ENCODE measurements around the gene HOGA1. TPM values are rescaled to one million over a fixed set of nuclear protein-coding genes. Genes with fewer than 3 reads are reported as not detected.

Gene HOGA1
- total RNA-seq, 1 experiment from 2014 or later, result 0.08 TPM

GRCh38 chr10:97582169-97582568, 2.0 kb upstream of the HOGA1 start:
- H3K4me3 ChIP-seq (ENCODE audit: low read depth in 2 of 2, low read length in 2 of 2), result no peak overlapping the region
- intact Hi-C loops (cut with micrococcal nuclease; ENCODE audit: unreplicated experiment) (no loop called here), in situ Hi-C loops (cut with HindIII; ENCODE audit: low pct_unique_long_range_greater_than_20kb, low sequenced_read_pairs) (no loop called here)
- peaks cover 13% of the 10 kb centered on the region for H3K4me1 ChIP-seq (ENCODE audit: control insufficient read depth, insufficient read depth, low read length)
- CTCF ChIA-PET, result no interaction called here
- TF ChIP-seq REST (IDR thresholded peaks at IDR 0.05; ENCODE audit: insufficient read depth in 1 of 2, low read depth in 2 of 2, low read length in 1 of 2) (no peak), POLR2AphosphoS5 (IDR thresholded peaks at IDR 0.05; ENCODE audit: low read depth, low read length) (no peak), SIN3A (IDR thresholded peaks at IDR 0.05; ENCODE audit: borderline replicate concordance, insufficient read depth, low read depth, low read length) (no peak), TCF7L2 (IDR thresholded peaks at IDR 0.05; ENCODE audit: low read depth, low read length) (no peak)
- TF ChIP-seq, protein P1, sequence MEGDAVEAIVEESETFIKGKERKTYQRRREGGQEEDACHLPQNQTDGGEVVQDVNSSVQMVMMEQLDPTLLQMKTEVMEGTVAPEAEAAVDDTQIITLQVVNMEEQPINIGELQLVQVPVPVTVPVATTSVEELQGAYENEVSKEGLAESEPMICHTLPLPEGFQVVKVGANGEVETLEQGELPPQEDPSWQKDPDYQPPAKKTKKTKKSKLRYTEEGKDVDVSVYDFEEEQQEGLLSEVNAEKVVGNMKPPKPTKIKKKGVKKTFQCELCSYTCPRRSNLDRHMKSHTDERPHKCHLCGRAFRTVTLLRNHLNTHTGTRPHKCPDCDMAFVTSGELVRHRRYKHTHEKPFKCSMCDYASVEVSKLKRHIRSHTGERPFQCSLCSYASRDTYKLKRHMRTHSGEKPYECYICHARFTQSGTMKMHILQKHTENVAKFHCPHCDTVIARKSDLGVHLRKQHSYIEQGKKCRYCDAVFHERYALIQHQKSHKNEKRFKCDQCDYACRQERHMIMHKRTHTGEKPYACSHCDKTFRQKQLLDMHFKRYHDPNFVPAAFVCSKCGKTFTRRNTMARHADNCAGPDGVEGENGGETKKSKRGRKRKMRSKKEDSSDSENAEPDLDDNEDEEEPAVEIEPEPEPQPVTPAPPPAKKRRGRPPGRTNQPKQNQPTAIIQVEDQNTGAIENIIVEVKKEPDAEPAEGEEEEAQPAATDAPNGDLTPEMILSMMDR (IDR thresholded peaks at IDR 0.05), result no peak
- POLR2A ChIA-PET, result no interaction called here
- no peak for DNase-seq (ENCODE audit: low read depth, low spot score)
- no peak overlapping the region for H3K27ac ChIP-seq (ENCODE audit: low read length)
- H3K9me3 ChIP-seq (ENCODE audit: control insufficient read depth, insufficient read depth, low read depth, low read length), result no peaks in the 10 kb centered on the region
- no TSS peak for BruUV-seq (replicated peaks)
- no peaks in the 10 kb centered on the region for H3K36me3 ChIP-seq (ENCODE audit: control insufficient read depth, insufficient read depth, low read length)
- ATAC-seq, result no peak
- H3K27me3 ChIP-seq (ENCODE audit: control insufficient read depth, insufficient read depth, low read length), result no peaks in the 10 kb centered on the region

DNA sequence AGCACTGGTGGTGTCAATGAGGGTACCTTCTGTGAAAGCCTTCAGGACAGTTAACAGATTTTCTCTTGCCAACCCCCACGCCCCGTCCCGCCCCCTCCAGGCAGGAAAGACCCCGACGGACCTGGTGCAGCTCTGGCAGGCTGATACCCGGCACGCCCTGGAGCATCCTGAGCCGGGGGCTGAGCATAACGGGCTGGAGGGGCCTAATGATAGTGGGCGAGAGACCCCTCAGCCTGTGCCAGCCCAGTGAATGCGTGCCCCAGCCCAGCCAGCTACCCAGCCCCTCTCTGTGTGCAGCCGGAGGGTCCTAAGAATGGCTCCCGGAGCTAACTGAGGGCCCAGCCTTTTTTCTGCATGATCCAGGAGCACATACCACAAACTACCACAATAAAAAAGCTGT, 713 bp upstream of the HOGA1 start:
- H3K36me3 ChIP-seq (ENCODE audit: control insufficient read depth, insufficient read depth, low read length), result no peaks in the 10 kb centered on the region
- H3K4me1 ChIP-seq (ENCODE audit: control insufficient read depth, insufficient read depth, low read length), result peaks cover 13% of the 10 kb centered on the region
- in situ Hi-C loops (cut with HindIII; ENCODE audit: low pct_unique_long_range_greater_than_20kb, low sequenced_read_pairs) (no loop called here), intact Hi-C loops (cut with micrococcal nuclease; ENCODE audit: unreplicated experiment) (no loop called here)
- TF ChIP-seq TCF7L2 (IDR thresholded peaks at IDR 0.05; ENCODE audit: low read depth, low read length) (no peak), REST (IDR thresholded peaks at IDR 0.05; ENCODE audit: insufficient read depth in 1 of 2, low read depth in 2 of 2, low read length in 1 of 2) (no peak), SIN3A (IDR thresholded peaks at IDR 0.05; ENCODE audit: borderline replicate concordance, insufficient read depth, low read depth, low read length) (no peak), POLR2AphosphoS5 (IDR thresholded peaks at IDR 0.05; ENCODE audit: low read depth, low read length) (no peak)
- TF ChIP-seq, protein P1 (IDR thresholded peaks at IDR 0.05), result no peak
- no peaks in the 10 kb centered on the region for H3K27me3 ChIP-seq (ENCODE audit: control insufficient read depth, insufficient read depth, low read length)
- H3K27ac ChIP-seq (ENCODE audit: low read length), result no peak overlapping the region
- ATAC-seq (no peak), DNase-seq (ENCODE audit: low read depth, low spot score) (no peak)
- ChIA-PET CTCF (interaction anchor here (0.5 to 1.6 kb wide), 2 partner anchors 12 to 49 kb away, joined by 3 to 7 read pairs; partner anchors contain the start of gene ANKRD2), POLR2A (interaction anchor here (0.6 kb wide), 1 partner anchor 8 kb away, joined by 7 read pairs; no protein-coding TSS in a partner anchor)
- no peaks in the 10 kb centered on the region for H3K9me3 ChIP-seq (ENCODE audit: control insufficient read depth, insufficient read depth, low read depth, low read length)
- no peak overlapping the region for H3K4me3 ChIP-seq (ENCODE audit: low read depth in 2 of 2, low read length in 2 of 2)
- BruUV-seq (replicated peaks), result no TSS peak

All from Panc1 (cell line).